ENCODE measurements around the gene ADAMTS16.

Gene ADAMTS16

DNA sequence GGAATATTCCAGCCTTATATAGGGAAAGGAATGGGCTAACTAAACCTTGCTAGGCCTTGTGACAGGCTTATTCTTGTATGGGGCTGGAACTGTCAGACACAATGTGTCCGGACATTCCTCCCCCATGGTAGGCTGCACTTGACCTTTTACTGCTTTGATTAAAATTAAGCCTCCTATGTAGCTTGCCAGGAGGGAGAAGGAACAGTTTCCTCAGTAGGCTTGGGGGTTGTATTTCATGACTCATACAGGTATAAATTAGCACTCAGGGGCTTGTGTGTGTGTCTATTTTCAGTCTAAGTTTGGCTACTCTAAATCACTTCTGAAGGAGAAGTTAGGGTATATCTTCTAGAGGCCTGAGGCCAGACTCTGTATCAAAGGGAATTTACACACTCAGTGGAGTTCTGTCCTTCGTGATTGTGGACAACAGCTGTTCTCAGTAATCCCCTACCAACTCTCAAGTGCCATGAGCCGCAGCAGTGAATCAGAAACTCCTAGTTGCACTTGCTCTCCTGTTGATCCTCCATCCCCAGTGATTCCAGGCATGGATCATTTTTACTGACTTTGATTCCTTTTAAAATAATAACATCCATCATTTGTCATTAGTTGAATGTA is 16.4 kb downstream of the ADAMTS16 start:
- Mint-ChIP-seq H3K4me3 (no peak overlapping the region), H3K27ac (no peak overlapping the region), H3K9me3 (ENCODE audit: low read depth) (peaks cover 8% of the 10 kb centered on the region)

DNA sequence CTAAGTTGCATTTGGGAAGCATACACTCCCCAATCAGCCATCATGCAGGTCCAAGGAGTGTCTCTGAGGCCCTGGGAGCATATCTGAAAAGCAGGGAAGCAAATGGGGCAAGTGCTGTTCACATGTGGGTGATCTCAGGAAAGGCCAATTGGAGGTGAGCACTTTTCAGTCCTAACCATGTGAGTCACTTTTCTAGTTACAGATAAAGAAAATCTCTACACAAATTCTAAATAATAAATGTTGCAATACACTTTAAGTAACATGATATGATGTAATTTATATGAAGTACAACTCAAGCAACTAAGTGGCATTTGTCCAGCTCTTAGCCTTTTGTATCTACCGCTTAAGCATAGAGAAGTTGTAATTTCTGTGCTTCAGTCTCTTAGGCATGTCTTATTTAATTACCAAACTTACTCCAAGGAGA is 18.4 kb downstream of the ADAMTS16 start:
- H3K4me3 Mint-ChIP-seq: no peak overlapping the region
- H3K4me1 Mint-ChIP-seq (ENCODE audit: low read depth): peaks cover 3% of the 10 kb centered on the region
- H3K27me3 Mint-ChIP-seq: peaks cover 2% of the 10 kb centered on the region
- H3K9me3 Mint-ChIP-seq (ENCODE audit: low read depth): peaks cover 8% of the 10 kb centered on the region
- H3K27ac Mint-ChIP-seq: no peak overlapping the region
- H3K36me3 Mint-ChIP-seq: no peaks in the 10 kb centered on the region

More for the DNA sequence above, 16.4 kb downstream of the ADAMTS16 start:
- Mint-ChIP-seq H3K4me1 (ENCODE audit: low read depth) (peaks cover 3% of the 10 kb centered on the region), H3K27me3 (no peaks in the 10 kb centered on the region), H3K36me3 (no peaks in the 10 kb centered on the region)

DNA sequence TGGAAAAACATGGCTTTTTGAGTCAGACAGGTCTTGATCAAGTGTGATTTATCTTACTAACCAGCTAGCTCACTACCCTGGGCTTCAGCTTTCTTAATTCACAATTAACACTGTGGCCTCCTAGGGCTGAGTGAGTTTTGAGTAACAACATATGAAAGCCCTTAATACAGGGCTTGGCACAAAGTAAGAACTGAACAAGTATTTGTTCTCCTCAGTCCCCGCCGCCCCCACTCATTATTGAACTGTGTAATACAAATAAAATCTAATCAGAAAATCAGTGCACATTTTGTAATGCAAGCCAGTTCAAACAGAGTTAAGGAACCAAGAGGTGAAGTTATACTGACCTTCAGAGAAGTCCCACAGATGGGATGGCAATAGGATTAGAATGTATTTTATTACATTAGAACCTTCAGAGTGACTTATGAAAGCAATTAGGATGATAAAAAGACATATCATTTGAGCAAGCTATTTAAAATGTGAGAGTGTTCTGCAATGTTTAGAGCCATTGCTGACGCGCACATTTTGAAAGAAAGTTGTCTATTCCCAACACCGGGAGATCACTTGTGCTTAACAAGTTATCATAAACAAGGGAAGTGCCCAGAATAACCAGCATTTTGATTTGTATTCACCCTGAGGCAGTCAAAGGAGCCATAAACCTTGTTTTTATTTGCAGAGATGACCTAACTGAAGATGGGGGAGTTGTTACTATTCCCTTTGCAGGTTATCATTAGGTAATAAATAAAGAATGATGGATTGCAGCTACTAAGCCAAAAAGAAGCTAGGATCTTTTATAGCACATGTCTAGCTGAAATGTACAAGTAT is 19.4 kb downstream of the ADAMTS16 start:
- peaks cover 2% of the 10 kb centered on the region for H3K27me3 Mint-ChIP-seq
- H3K9me3 Mint-ChIP-seq (ENCODE audit: low read depth): peaks cover 8% of the 10 kb centered on the region
- no peak overlapping the region for H3K4me3 Mint-ChIP-seq
- no peaks in the 10 kb centered on the region for H3K36me3 Mint-ChIP-seq
- H3K27ac Mint-ChIP-seq: no peak overlapping the region
- H3K4me1 Mint-ChIP-seq (ENCODE audit: low read depth): peaks cover 3% of the 10 kb centered on the region

DNA sequence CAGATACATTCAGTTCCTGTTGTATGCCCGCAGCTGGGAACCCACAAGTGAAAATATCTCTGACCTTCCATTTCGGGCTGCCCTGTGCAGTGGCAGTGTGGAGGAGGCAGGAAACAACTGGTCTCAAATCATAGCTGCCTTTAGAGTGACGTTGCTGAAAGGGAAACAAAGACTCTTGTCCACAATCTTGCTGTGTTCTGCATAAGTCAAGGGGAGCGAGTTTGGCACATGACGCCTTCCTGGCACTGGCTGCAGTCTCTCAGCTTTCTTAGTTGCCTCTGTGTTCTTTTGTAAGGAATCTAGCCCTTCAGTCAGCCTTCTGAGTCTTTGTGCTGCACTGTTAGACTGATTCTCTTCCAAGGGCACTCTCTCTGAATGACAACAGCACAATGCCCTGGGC is 24.0 kb downstream of the ADAMTS16 start:
- Mint-ChIP-seq H3K27ac (no peak overlapping the region), H3K4me3 (no peak overlapping the region)

DNA sequence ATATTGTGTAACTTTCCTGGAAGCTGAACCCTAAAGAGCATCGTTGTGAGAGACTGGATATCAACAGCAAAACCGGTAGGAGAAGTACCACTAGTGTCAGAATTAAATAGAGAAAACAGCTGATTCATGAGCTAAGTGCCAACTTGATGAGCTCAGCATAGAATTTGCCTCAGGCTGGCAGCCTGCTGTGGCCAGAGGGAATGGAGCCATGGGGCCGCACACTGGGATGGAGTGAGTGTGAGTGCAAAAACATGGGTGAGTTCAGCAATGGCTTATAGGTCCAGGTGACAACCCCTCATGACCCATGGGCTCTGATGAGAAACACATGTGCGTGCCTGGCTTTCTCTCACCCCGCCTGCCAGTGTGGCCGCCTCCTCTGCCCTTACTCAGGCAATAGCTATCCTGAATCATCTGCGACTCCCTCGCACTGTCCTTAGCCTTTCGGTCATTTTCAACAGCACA is 25.4 kb downstream of the ADAMTS16 start:
- Mint-ChIP-seq H3K4me3 (no peak overlapping the region), H3K27me3 (peaks cover 2% of the 10 kb centered on the region), H3K27ac (no peak overlapping the region), H3K36me3 (no peaks in the 10 kb centered on the region), H3K4me1 (ENCODE audit: low read depth) (no peaks in the 10 kb centered on the region), H3K9me3 (ENCODE audit: low read depth) (no peaks in the 10 kb centered on the region)

More for the DNA sequence above, 24.0 kb downstream of the ADAMTS16 start:
- Mint-ChIP-seq H3K27me3 (peaks cover 2% of the 10 kb centered on the region), H3K4me1 (ENCODE audit: low read depth) (no peaks in the 10 kb centered on the region), H3K9me3 (ENCODE audit: low read depth) (no peaks in the 10 kb centered on the region), H3K36me3 (no peaks in the 10 kb centered on the region)

GRCh38 chr5:5169466-5169865 is 29.3 kb downstream of the ADAMTS16 start:
- H3K9me3 Mint-ChIP-seq (ENCODE audit: low read depth): peaks cover 5% of the 10 kb centered on the region
- H3K27me3 Mint-ChIP-seq: peaks cover 5% of the 10 kb centered on the region
- H3K36me3 Mint-ChIP-seq: no peaks in the 10 kb centered on the region
- no peaks in the 10 kb centered on the region for H3K4me1 Mint-ChIP-seq (ENCODE audit: low read depth)
- no peak overlapping the region for H3K27ac Mint-ChIP-seq
- no peak overlapping the region for H3K4me3 Mint-ChIP-seq

- peaks cover 8% of the 10 kb centered on the region for H3K9me3 Mint-ChIP-seq (ENCODE audit: low read depth)
- no peaks in the 10 kb centered on the region for H3K36me3 Mint-ChIP-seq
- no peak overlapping the region for H3K4me3 Mint-ChIP-seq
- H3K27ac Mint-ChIP-seq: no peak overlapping the region
- H3K27me3 Mint-ChIP-seq: peaks cover 17% of the 10 kb centered on the region
- H3K4me1 Mint-ChIP-seq (ENCODE audit: low read depth): peaks cover 4% of the 10 kb centered on the region
Observed at GRCh38 chr5:5178136-5178535, 38.0 kb downstream of the ADAMTS16 start.

DNA sequence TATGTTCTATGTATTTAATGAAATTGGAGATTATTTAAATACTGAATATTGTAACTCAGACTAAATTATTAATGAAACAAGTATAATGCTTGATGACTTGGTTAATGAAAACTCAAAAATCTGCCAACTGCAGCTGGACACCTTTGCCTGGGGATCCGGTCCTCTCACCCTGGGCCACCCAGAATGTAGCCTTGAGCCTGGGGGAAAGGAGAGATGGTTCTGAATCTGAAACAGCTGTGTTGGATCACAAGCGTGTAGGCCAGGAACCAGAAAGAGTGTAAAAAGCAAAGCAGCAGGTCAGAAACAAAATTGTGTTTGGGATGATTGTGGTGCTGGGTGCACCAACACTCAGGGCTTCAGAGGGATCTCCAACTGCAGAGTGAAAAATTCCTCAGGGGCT is 38.5 kb downstream of the ADAMTS16 start:
- Mint-ChIP-seq H3K4me3 (no peak overlapping the region), H3K27ac (no peak overlapping the region), H3K27me3 (peaks cover 19% of the 10 kb centered on the region), H3K9me3 (ENCODE audit: low read depth) (peaks cover 8% of the 10 kb centered on the region), H3K4me1 (ENCODE audit: low read depth) (peaks cover 6% of the 10 kb centered on the region), H3K36me3 (no peaks in the 10 kb centered on the region)

- H3K9me3 Mint-ChIP-seq (ENCODE audit: low read depth): peaks cover 7% of the 10 kb centered on the region
- H3K36me3 Mint-ChIP-seq: no peaks in the 10 kb centered on the region
- no peak overlapping the region for H3K27ac Mint-ChIP-seq
- no peak overlapping the region for H3K4me3 Mint-ChIP-seq
- peaks cover 7% of the 10 kb centered on the region for H3K4me1 Mint-ChIP-seq (ENCODE audit: low read depth)
- peaks cover 17% of the 10 kb centered on the region for H3K27me3 Mint-ChIP-seq
Observed at GRCh38 chr5:5179079-5179478, 38.9 kb downstream of the ADAMTS16 start.

- Mint-ChIP-seq H3K36me3 (no peaks in the 10 kb centered on the region), H3K4me1 (ENCODE audit: low read depth) (peaks cover 7% of the 10 kb centered on the region), H3K27ac (no peak overlapping the region), H3K27me3 (peaks cover 14% of the 10 kb centered on the region), H3K4me3 (no peak overlapping the region), H3K9me3 (ENCODE audit: low read depth) (peaks cover 2% of the 10 kb centered on the region)
Observed at GRCh38 chr5:5179597-5179996, 39.5 kb downstream of the ADAMTS16 start.

- H3K9me3 Mint-ChIP-seq (ENCODE audit: low read depth): no peaks in the 10 kb centered on the region
- no peak overlapping the region for H3K27ac Mint-ChIP-seq
Observed at GRCh38 chr5:5181650-5182324, 41.7 kb downstream of the ADAMTS16 start.

GRCh38 chr5:5182508-5183188 is 42.5 kb downstream of the ADAMTS16 start:
- no peaks in the 10 kb centered on the region for H3K9me3 Mint-ChIP-seq (ENCODE audit: low read depth)
- H3K4me3 Mint-ChIP-seq: no peak overlapping the region
- H3K27ac Mint-ChIP-seq: no peak overlapping the region
- no peaks in the 10 kb centered on the region for H3K36me3 Mint-ChIP-seq
- peaks cover 9% of the 10 kb centered on the region for H3K27me3 Mint-ChIP-seq
- H3K4me1 Mint-ChIP-seq (ENCODE audit: low read depth): peaks cover 7% of the 10 kb centered on the region

More at GRCh38 chr5:5181650-5182324, 41.7 kb downstream of the ADAMTS16 start:
- H3K36me3 Mint-ChIP-seq: no peaks in the 10 kb centered on the region
- peaks cover 12% of the 10 kb centered on the region for H3K27me3 Mint-ChIP-seq
- peaks cover 7% of the 10 kb centered on the region for H3K4me1 Mint-ChIP-seq (ENCODE audit: low read depth)
- no peak overlapping the region for H3K4me3 Mint-ChIP-seq

GRCh38 chr5:5183189-5183699 is 43.1 kb downstream of the ADAMTS16 start:
- H3K9me3 Mint-ChIP-seq (ENCODE audit: low read depth): no peaks in the 10 kb centered on the region
- H3K4me1 Mint-ChIP-seq (ENCODE audit: low read depth): peaks cover 7% of the 10 kb centered on the region
- H3K27ac Mint-ChIP-seq: no peak overlapping the region
- H3K27me3 Mint-ChIP-seq: peaks cover 9% of the 10 kb centered on the region
- H3K4me3 Mint-ChIP-seq: no peak overlapping the region
- no peaks in the 10 kb centered on the region for H3K36me3 Mint-ChIP-seq

DNA sequence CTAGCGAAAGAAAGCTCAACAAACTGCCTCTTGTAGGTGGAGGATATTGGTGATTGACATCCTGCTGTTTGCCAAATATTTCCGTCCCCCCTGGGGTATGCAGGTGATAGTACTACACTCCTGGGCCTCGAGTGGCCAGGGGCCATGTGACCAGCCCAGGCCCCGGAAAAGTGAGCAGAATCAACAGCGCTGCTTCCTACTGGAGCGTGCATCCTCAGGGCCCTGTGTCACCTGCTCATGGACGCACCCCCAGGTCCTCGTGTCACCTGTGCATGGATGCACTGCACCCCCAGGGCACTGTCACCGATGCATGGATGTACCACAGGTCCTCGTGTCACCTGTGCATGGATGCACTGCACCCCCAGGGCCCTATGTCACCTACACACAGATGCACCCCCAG is 43.8 kb downstream of the ADAMTS16 start:
- H3K4me1 Mint-ChIP-seq (ENCODE audit: low read depth): peaks cover 7% of the 10 kb centered on the region
- H3K36me3 Mint-ChIP-seq: no peaks in the 10 kb centered on the region
- peaks cover 9% of the 10 kb centered on the region for H3K27me3 Mint-ChIP-seq
- H3K4me3 Mint-ChIP-seq: no peak overlapping the region
- no peaks in the 10 kb centered on the region for H3K9me3 Mint-ChIP-seq (ENCODE audit: low read depth)
- no peak overlapping the region for H3K27ac Mint-ChIP-seq
